Thyroid gland (tissue), 4 donors: ENCODE data around the gene KLF11. TPM values are rescaled to one million over a fixed set of nuclear protein-coding genes. Genes with fewer than 3 reads are reported as not detected.
A peak's percentile ranks its signal among the peaks of the same experiment; 100 is the strongest.

ENCODE experiments used
- DNase-seq, 2 donors: peaks; one replicate each; pipeline ENCODE4 v3.0.0-alpha.2; 2019
- H3K27ac ChIP-seq, 3 donors: fragments of 200-600 bp; sonication (generic); 1 replicate in 2 of 3; 2 replicates in 1 of 3; pipeline ENCODE4 v1.5.1; 2016 to 2019; ENCODE audit warnings: mild to moderate bottlenecking in 1 of 3, moderate library complexity in 1 of 3
- H3K27me3 ChIP-seq: fragments of 200-600 bp; sonication (generic); one replicate; pipeline ENCODE4 v1.5.1; 2019
- H3K36me3 ChIP-seq, 2 donors: fragments of 200-600 bp; sonication (generic); one replicate each; pipeline ENCODE4 v1.5.1; 2016 to 2019
- H3K4me1 ChIP-seq, 2 donors: fragments of 200-600 bp; sonication (generic); one replicate each; pipeline ENCODE4 v1.5.1; 2017 to 2019
- H3K4me3 ChIP-seq, 3 donors: fragments of 200-600 bp; sonication (generic); replicated peaks in 1 of 3; 1 replicate in 2 of 3; 2 replicates in 1 of 3; pipeline ENCODE4 v1.5.1; 2016; ENCODE audit warnings: mild to moderate bottlenecking in 1 of 3
- H3K9me3 ChIP-seq: fragments of 200-600 bp; sonication (generic); one replicate; pipeline ENCODE4 v1.5.1; 2017
- POLR2A ChIP-seq, 2 donors: fragments of 450-650 bp; IDR thresholded peaks; one replicate each; pipeline ENCODE4 v1.6.1; 2017; ENCODE audit warnings: antibody characterized with exemption in 2 of 2, mild to moderate bottlenecking in 2 of 2, moderate library complexity in 1 of 2
- WGBS, 2 donors: methylation state at CpG; one replicate each; pipeline ENCODE4 v1.1.5; 2017; 5-methylcytosine and 5-hydroxymethylcytosine counted together
- intact Hi-C: fragments of 100-400 bp; cut with DNase I; formaldehyde crosslinking; loops from one replicate; pipeline ENCODE4 v1.15.1; 2023
- total RNA-seq, 4 donors: library from RNA; depleted of rRNA; stranded (reverse); fragments of >200 nt; gene quantifications; one replicate each; pipeline ENCODE4 v1.2.3, GENCODE V29; 2016
- TF ChIP-seq, protein P1 (sequence below), 6 experiments: fragments of 200-600 bp in 3 of 6; fragments of 450-650 bp in 3 of 6; sonication (generic) in 3 of 6; IDR thresholded peaks; one replicate each; pipeline ENCODE4 v1.5.1; 2016 to 2019; ENCODE audit warnings: antibody characterized with exemption in 6 of 6, mild to moderate bottlenecking in 2 of 6, inconsistent platforms in 1 of 6, moderate library complexity in 1 of 6

The KLF11 gene
- total RNA-seq, 4 donors from 2014 or later = 11.2 to 44.2 (median 23.7) TPM

DNA sequence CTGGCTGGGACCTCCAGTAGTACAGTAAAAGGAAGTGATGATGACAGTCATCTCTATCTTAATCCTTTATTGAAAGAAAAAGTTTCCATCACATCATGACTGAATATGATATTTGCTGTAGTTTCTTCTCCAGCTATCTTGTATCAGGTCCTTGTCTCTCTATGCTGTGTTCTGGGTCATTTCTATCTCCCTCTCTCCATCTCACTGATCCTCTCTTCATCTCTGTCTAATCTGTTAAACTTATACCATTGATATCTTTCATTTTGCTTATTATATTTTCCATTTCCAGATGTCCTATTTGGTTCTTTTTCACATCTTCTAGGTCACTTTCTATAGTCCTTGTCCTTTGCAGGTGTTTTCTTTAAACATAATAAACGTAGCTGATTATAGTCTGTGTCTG lies 24.5 kb downstream of the KLF11 start:
- TF ChIP-seq, protein P1, sequence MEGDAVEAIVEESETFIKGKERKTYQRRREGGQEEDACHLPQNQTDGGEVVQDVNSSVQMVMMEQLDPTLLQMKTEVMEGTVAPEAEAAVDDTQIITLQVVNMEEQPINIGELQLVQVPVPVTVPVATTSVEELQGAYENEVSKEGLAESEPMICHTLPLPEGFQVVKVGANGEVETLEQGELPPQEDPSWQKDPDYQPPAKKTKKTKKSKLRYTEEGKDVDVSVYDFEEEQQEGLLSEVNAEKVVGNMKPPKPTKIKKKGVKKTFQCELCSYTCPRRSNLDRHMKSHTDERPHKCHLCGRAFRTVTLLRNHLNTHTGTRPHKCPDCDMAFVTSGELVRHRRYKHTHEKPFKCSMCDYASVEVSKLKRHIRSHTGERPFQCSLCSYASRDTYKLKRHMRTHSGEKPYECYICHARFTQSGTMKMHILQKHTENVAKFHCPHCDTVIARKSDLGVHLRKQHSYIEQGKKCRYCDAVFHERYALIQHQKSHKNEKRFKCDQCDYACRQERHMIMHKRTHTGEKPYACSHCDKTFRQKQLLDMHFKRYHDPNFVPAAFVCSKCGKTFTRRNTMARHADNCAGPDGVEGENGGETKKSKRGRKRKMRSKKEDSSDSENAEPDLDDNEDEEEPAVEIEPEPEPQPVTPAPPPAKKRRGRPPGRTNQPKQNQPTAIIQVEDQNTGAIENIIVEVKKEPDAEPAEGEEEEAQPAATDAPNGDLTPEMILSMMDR (IDR thresholded peaks at IDR 0.05) = no peak
- TF ChIP-seq POLR2A (IDR thresholded peaks at IDR 0.05) = no peak
- intact Hi-C loops = no loop called here
- 93 to 100% methylated on average over 1 of the region's 1 CpG for WGBS, 2 donors
- Histone ChIP-seq H3K27me3 (no peaks in the 10 kb centered on the region), H3K4me3 (no peak overlapping the region), H3K4me1 (peaks cover 0 to 3% of the 10 kb centered on the region in 2 donors), H3K36me3 (no peaks in the 10 kb centered on the region), H3K9me3 (no peaks in the 10 kb centered on the region), H3K27ac (no peak overlapping the region)
- DNase-seq = no peak

DNA sequence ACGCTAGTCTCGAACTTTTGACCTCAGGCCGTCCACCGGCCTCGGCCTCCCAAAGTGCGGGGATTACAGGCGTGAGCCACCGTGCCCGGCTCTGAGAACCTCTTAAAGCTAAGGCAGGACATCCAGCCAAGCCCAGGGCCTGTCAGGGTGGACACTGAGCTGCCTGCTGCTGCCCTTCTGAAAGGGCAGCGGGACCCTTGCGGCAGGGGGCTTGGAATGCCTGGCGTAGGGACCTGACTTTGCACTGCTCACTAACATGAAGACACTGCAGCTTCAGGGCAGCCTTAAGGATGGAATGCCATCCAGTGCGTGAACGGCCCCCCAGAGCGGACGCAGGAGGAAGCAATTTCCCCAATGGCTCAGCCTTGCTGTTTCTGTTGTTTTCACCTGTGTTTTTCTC lies 27.8 kb downstream of the KLF11 start:
- Histone ChIP-seq H3K4me3 (no peak overlapping the region), H3K27ac (no peak overlapping the region)
- WGBS, 2 donors = 97 to 98% methylated on average over 14 to 16 of the region's 16 CpGs

DNA sequence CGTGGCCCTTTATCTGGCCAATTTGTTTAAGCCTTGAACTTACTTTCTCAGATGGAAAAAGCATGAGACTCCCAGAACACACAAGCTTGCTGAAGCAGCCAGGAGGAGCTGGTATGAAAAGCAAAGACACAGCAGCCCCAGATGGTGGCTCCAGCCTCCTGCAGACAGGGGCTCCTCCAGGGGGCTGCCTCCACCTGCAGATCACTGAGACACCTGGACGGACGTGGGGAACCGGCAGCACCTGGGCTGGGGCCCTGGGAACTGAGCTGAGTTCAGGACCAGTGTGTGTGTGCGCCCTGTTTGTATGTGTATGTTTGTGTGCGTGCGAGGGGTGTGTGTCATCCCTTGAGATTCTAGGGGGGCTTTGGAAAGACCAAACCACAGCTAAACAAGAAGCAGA lies 28.2 kb downstream of the KLF11 start:
- H3K27ac ChIP-seq = no peak overlapping the region
- no peaks in the 10 kb centered on the region for H3K27me3 ChIP-seq
- H3K4me1 ChIP-seq = peaks cover 0 to 6% of the 10 kb centered on the region in 2 donors
- intact Hi-C loops = loop anchor here (5.0 kb wide), 1 partner anchor 366 kb away; no protein-coding TSS in a partner anchor
- no peaks in the 10 kb centered on the region for H3K9me3 ChIP-seq
- WGBS, 2 donors = 93 to 99% methylated on average over 7 of the region's 7 CpGs
- DNase-seq = no peak
- H3K36me3 ChIP-seq = no peaks in the 10 kb centered on the region
- TF ChIP-seq, protein P1 (IDR thresholded peaks at IDR 0.05) = no peak
- no peak for TF ChIP-seq POLR2A (IDR thresholded peaks at IDR 0.05)
- H3K4me3 ChIP-seq = no peak overlapping the region

More for the DNA sequence above, 27.8 kb downstream of the KLF11 start:
- no peaks in the 10 kb centered on the region for H3K27me3 ChIP-seq
- peaks cover 0 to 6% of the 10 kb centered on the region in 2 donors for H3K4me1 ChIP-seq
- DNase-seq = no peak
- intact Hi-C loops = loop anchor here (5.0 kb wide), 1 partner anchor 366 kb away; no protein-coding TSS in a partner anchor
- H3K9me3 ChIP-seq = no peaks in the 10 kb centered on the region
- TF ChIP-seq, protein P1 (IDR thresholded peaks at IDR 0.05) = no peak
- no peak for TF ChIP-seq POLR2A (IDR thresholded peaks at IDR 0.05)
- no peaks in the 10 kb centered on the region for H3K36me3 ChIP-seq

DNA sequence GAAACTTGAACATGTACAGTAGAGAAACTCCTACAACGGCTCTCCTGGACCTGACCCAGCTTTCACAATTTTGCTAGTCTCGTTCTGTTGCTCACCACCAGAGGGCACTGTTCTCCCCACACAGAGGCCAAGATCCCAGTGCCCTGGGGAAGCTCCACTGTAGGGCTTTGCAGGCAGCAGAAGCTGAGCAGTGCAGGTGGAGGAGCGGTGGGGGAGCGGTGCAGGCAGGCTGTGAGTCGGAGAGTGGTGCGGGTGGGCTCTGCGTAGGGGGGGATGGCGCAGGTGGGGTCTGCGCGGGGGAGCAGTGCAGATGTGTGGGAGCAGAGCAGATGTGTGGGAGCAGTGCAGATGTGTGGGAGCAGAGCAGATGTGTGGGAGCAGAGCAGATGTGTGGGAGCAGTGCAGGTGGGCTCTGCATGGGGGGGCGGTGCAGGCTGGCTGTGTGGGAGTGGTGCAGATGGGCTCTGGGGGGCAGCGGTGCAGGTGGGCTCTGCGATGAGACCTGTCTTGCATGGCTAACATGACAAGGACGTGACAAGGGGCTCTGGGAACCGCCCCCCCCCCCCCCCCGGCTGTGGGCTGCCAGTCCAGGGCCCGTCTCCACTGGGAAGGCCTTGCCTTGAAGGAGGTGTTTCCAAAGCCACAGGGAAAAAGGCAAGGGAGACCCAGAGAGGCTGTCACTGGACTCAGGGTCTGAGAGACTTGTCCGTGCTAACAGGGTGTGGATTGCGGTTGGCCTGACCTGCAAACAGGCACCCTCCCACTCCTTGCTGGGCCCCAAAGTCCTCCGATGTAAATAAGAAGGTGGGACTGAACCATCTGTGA lies 29.5 kb downstream of the KLF11 start:
- Histone ChIP-seq H3K4me3 (no peak overlapping the region), H3K27ac (no peak overlapping the region), H3K36me3 (no peaks in the 10 kb centered on the region), H3K9me3 (no peaks in the 10 kb centered on the region), H3K27me3 (no peaks in the 10 kb centered on the region), H3K4me1 (peaks cover 0 to 10% of the 10 kb centered on the region in 2 donors)
- WGBS, 2 donors = 28 to 29% methylated on average over 17 of the region's 20 CpGs
- TF ChIP-seq, protein P1 (IDR thresholded peaks at IDR 0.05) = peak; percentile 54 to 89 (median 84)
- no peak for TF ChIP-seq POLR2A (IDR thresholded peaks at IDR 0.05)
- peak; percentile 80 to 85 for DNase-seq
- intact Hi-C loops = loop anchor here (5.0 kb wide), 1 partner anchor 364 kb away; no protein-coding TSS in a partner anchor

DNA sequence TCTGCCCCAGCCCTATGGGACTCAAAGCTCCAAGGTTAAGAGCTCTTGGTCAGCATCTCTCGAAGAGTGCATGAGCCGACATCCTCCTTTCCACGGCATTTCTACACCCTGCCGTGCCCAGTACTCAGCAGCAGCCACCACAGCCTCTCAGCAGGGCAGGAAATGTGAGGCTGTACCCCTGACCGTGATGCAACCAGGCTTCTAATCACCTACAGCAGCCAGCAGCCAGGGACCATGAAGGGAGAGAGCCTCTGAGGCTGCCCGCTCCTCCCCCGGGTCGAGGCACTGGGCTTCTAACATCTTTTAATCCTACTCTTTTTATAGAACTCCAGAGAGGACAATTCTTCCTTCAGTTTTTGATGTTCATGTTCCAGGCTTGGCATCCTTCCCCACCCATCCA lies 30.4 kb downstream of the KLF11 start:
- WGBS, 2 donors = 76 to 81% methylated on average over 6 to 7 of the region's 8 CpGs
- H3K27me3 ChIP-seq = no peaks in the 10 kb centered on the region
- no peaks in the 10 kb centered on the region for H3K36me3 ChIP-seq
- no peaks in the 10 kb centered on the region for H3K9me3 ChIP-seq
- peaks cover under 1 to 16% of the 10 kb centered on the region in 2 donors for H3K4me1 ChIP-seq
- TF ChIP-seq POLR2A (IDR thresholded peaks at IDR 0.05) = no peak
- TF ChIP-seq, protein P1 (IDR thresholded peaks at IDR 0.05) = no peak
- no peak overlapping the region for H3K4me3 ChIP-seq
- intact Hi-C loops = loop anchor here (5.0 kb wide), 1 partner anchor 364 kb away; no protein-coding TSS in a partner anchor
- no peak for DNase-seq
- H3K27ac ChIP-seq = no peak overlapping the region
